ENCODE measurements around the gene BABAM1. TPM values are rescaled to one million over a fixed set of nuclear protein-coding genes. Genes with fewer than 3 reads are reported as not detected.

Gene BABAM1
- total and polyA plus RNA-seq, 10 of the 15 experiments (the other 5 are each of a cell fraction or from before 2014, with no cell fraction given): 11.9 to 154 (median 103) TPM

GRCh38 chr19:17256130-17256529 lies 11.1 kb upstream of the BABAM1 start:
- BruUV-seq (replicated peaks): no TSS peak
- Histone ChIP-seq H3K4me3 (no peak overlapping the region), H3K27me3 (replicated peaks in 1 of 2; ENCODE audit: control insufficient read depth in 2 of 2, insufficient read depth in 2 of 2, low read length in 1 of 2) (no peaks in the 10 kb centered on the region), H3K9me3 (replicated peaks; ENCODE audit: control insufficient read depth, insufficient read depth, low read length) (no peaks in the 10 kb centered on the region; the same call in 2 of the 3 replicates), H3K36me3 (ENCODE audit: control insufficient read depth in 2 of 2, insufficient read depth in 2 of 2, low read length in 1 of 2) (no peaks in the 10 kb centered on the region), H4K20me1 (ENCODE audit: control insufficient read depth, insufficient read depth) (no peaks in the 10 kb centered on the region), H2AFZ (ENCODE audit: control insufficient read depth, low read depth, low read length) (no peak overlapping the region), H3K4me1 (ENCODE audit: control insufficient read depth, insufficient read depth, low read length) (peaks cover 2% of the 10 kb centered on the region; the same call in 1 of the 2 replicates), H3K27ac (ENCODE audit: control insufficient read depth, insufficient read depth) (no peak overlapping the region), H3K9ac (ENCODE audit: control insufficient read depth, insufficient read depth, low read length) (no peak overlapping the region), H3K4me2 (ENCODE audit: control insufficient read depth, insufficient read depth) (no peak overlapping the region), H3K79me2 (ENCODE audit: control insufficient read depth, insufficient read depth, low read length) (no peaks in the 10 kb centered on the region)
- in situ Hi-C loops (cut with MboI) (no loop called here), intact Hi-C loops (cut with micrococcal nuclease; ENCODE audit: unreplicated experiment) (no loop called here)
- SMC1A ChIA-PET (ENCODE audit: uncharacterized antibody, unreplicated experiment): no interaction called here
- POLR2A ChIA-PET: interaction anchor here (0.6 to 1.6 kb wide), 4 partner anchors 10 to 188 kb away, joined by 3 to 4 read pairs (median 3); no protein-coding TSS in a partner anchor
- WGBS (ENCODE audit: insufficient coverage, insufficient replicate concordance, low lambda C conversion rate, missing lambda C conversion rate): 14% methylated on average over 3 of the region's 3 CpGs
- no peak for ATAC-seq
- DNase-seq (ENCODE audit: low read depth, low spot score): no peak
- RAD21 ChIA-PET (ENCODE audit: unreplicated experiment): interaction anchor here (1.7 kb wide), 1 partner anchor 11 kb away, joined by 7 read pairs; the partner anchor contains the start of gene BABAM1
- no peak for TF ChIP-seq ETV6 (conservative IDR thresholded peaks at IDR 0.05 in 1 of 2, IDR thresholded peaks at IDR 0.05 in 1 of 2; ENCODE audit: borderline replicate concordance in 1 of 2, low read depth in 1 of 2)
- TF ChIP-seq TCF3 (IDR thresholded peaks at IDR 0.05; ENCODE audit: borderline replicate concordance, insufficient read depth, low read depth, low read length): no peak
- TF ChIP-seq HDAC2 (IDR thresholded peaks at IDR 0.05): no peak
- no peak for TF ChIP-seq ZBTB33 (IDR thresholded peaks at IDR 0.05)
- TF ChIP-seq PAX5 (IDR thresholded peaks at IDR 0.05; ENCODE audit: borderline replicate concordance, low read depth, low read length): no peak
- no peak for TF ChIP-seq PKNOX1 (IDR thresholded peaks at IDR 0.05)
- no peak for TF ChIP-seq CHD1 (IDR thresholded peaks at IDR 0.05; ENCODE audit: low read depth, low read length)
- TF ChIP-seq BHLHE40 (IDR thresholded peaks at IDR 0.05; ENCODE audit: borderline replicate concordance in 1 of 2, low read depth in 2 of 2, low read length in 1 of 2): no peak
- TF ChIP-seq MYC (IDR thresholded peaks at IDR 0.05; ENCODE audit: insufficient read depth, insufficient read length, insufficient replicate concordance, low read length, severe bottlenecking): no peak
- no peak for TF ChIP-seq JUNB (IDR thresholded peaks at IDR 0.05)
- no peak for TF ChIP-seq ATF2 (IDR thresholded peaks at IDR 0.05; ENCODE audit: low read length)
- no peak for TF ChIP-seq ESRRA (IDR thresholded peaks at IDR 0.05; ENCODE audit: low read length)
- no peak for FAIRE-seq
- CTCF ChIA-PET: interaction anchor here (0.5 to 2.7 kb wide), 5 partner anchors 8 to 37 kb away, joined by 3 to 14 read pairs (median 5); partner anchors contain the start of genes BABAM1 and USHBP1

All from GM12878 (cell line).